SU-DHL-6 (cell line): Measurements from ENCODE around the gene MYZAP.

Source experiments
- CTCF ChIP-seq: fragments of 200-600 bp; sonication (generic); IDR thresholded peaks from one replicate; pipeline ENCODE4 v1.5.1; 2017; ENCODE audit warnings: antibody characterized with exemption, mild to moderate bottlenecking, low read length, moderate library complexity; ENCODE audit not compliant: insufficient read depth, poor library complexity, severe bottlenecking
- EZH2phosphoT487 ChIP-seq: fragments of 200-600 bp; sonication (generic), shearing (Covaris generic); conservative IDR thresholded peaks from 2 replicates; pipeline ENCODE4 v1.6.1; 2018; ENCODE audit warnings: mild to moderate bottlenecking, antibody characterized with exemption, low read length, moderate library complexity, mixed read lengths

GRCh38 chr15:57609805-57610529, 18.3 kb downstream of the MYZAP start:
- no peak for TF ChIP-seq CTCF
- no peak for TF ChIP-seq EZH2phosphoT487
